CD4-positive, alpha-beta memory T cell (primary cell): ENCODE results near the gene ZNF346. TPM values are rescaled to one million over a fixed set of nuclear protein-coding genes. Genes with fewer than 3 reads are reported as not detected.

Experiments
- CTCF ChIA-PET: fragments of 350-600 bp; sonication (Branson Sonifier 250); formaldehyde crosslinking; loops from one replicate; lab custom pipeline; 2021; ENCODE audit warnings: inconsistent platforms; ENCODE audit not compliant: partially characterized antibody; lab: Charles Lee
- POLR2A ChIA-PET: fragments of 350-600 bp; sonication (Branson Sonifier 250); formaldehyde crosslinking; loops from one replicate; lab custom pipeline; 2021; ENCODE audit not compliant: partially characterized antibody; lab: Charles Lee
- DNase-seq, 5 donors: peaks; one replicate each; pipeline versions ENCODE4 v3.0.0 to v3.0.0-alpha.2; 2020 to 2022; ENCODE audit warnings: mixed read lengths in 1 of 5
- H3K27ac ChIP-seq: one replicate; pipeline ENCODE4 v1.7.0; 2013; ENCODE audit warnings: low read depth, low read length
- H3K27me3 ChIP-seq: 2 replicates; pipeline ENCODE4 v1.7.0; 2013; ENCODE audit warnings: mild to moderate bottlenecking, low read length, moderate library complexity; ENCODE audit not compliant: insufficient read depth
- H3K36me3 ChIP-seq: 2 replicates; pipeline ENCODE4 v1.7.0; 2013; ENCODE audit warnings: mild to moderate bottlenecking, low read length, moderate library complexity; ENCODE audit not compliant: insufficient read depth
- H3K4me1 ChIP-seq: 2 replicates; pipeline ENCODE4 v1.7.0; 2013; ENCODE audit warnings: mild to moderate bottlenecking, low read length, moderate library complexity; ENCODE audit not compliant: insufficient read depth
- H3K4me3 ChIP-seq, 2 donors: one replicate each; pipeline ENCODE4 v1.7.0; 2013; ENCODE audit warnings: low read length in 2 of 2, mild to moderate bottlenecking in 1 of 2
- H3K9me3 ChIP-seq, 2 donors: one replicate each; pipeline ENCODE4 v1.7.0; 2013; ENCODE audit warnings: low read length in 2 of 2, control low read depth in 1 of 2; ENCODE audit not compliant: control insufficient read depth in 1 of 2
- H3K27ac Mint-ChIP-seq, 7 donors: one replicate each; pipeline ENCODE4 v1.8.0; 2020 to 2021; ENCODE audit warnings: mixed read lengths in 7 of 7, mild to moderate bottlenecking in 6 of 7, inconsistent platforms in 3 of 7, moderate library complexity in 3 of 7
- H3K27me3 Mint-ChIP-seq, 2 donors: one replicate each; pipeline ENCODE4 v1.8.0; 2020 to 2021; ENCODE audit warnings: mixed read lengths in 2 of 2
- H3K36me3 Mint-ChIP-seq, 2 donors: one replicate each; pipeline ENCODE4 v1.8.0; 2020 to 2021; ENCODE audit warnings: mixed read lengths in 2 of 2, inconsistent platforms in 1 of 2, mild to moderate bottlenecking in 1 of 2
- H3K4me1 Mint-ChIP-seq, 4 donors: one replicate each; pipeline ENCODE4 v1.8.0; 2020 to 2021; ENCODE audit warnings: mixed read lengths in 4 of 4, mild to moderate bottlenecking in 1 of 4
- H3K4me3 Mint-ChIP-seq, 8 donors: one replicate each; pipeline ENCODE4 v1.8.0; 2020 to 2021; ENCODE audit warnings: mixed read lengths in 8 of 8, mild to moderate bottlenecking in 7 of 8, moderate library complexity in 6 of 8, inconsistent platforms in 3 of 8
- H3K9me3 Mint-ChIP-seq, 8 donors: one replicate each; pipeline ENCODE4 v1.8.0; 2020 to 2021; ENCODE audit warnings: mixed read lengths in 8 of 8, mild to moderate bottlenecking in 5 of 8, inconsistent platforms in 3 of 8, moderate library complexity in 1 of 8
- intact Hi-C: fragments of 100-400 bp; cut with micrococcal nuclease; formaldehyde crosslinking; loops from one replicate; pipeline ENCODE4 v1.15.1; 2023
- polyA plus RNA-seq, 2 donors: library from polyadenylated mRNA; unstranded; fragments of 300-500 nt; fragmentation: Illumina TruSeq; gene quantifications; one replicate each; pipeline ENCODE4 v1.2.3, GENCODE V29; 2021
- total RNA-seq, 2 experiments: library from RNA; stranded (reverse); gene quantifications; one replicate each; pipeline ENCODE4 v1.2.3, GENCODE V29; 2021

Gene ZNF346
- total and polyA plus RNA-seq, 4 experiments from 2014 or later: 7.3 to 29.1 (median 21.4) TPM

DNA sequence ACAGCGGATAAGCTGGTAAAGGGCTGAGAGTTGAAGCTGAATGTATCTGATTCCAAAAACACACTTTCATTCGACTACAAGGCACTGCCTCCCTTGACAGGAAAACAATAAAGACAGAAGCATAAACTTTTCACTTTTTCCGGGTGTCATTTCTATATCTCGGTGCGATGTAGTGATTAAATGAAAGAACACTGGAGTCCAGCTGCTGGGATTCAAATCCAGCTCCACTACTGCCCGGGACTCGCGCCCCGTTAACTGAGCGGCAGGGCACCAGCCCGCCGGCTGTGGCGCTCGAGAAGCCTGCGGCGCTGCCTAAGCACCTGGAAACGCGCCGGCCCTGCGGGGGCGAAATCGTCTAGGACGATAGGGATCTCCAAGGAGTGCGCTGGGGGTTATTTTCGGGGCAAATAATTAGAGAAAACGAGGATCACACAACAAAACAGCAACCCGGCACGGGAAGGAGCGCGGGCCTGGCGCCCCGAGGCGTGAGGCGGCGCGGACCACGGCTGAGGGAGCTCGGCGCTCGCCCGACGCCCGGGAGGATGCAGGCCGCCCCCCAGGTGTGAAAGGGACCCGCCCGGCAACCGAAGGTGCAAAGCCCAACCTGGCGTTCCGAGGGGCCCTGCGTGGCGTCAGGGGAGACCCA lies 16.8 kb upstream of the ZNF346 start:
- ChIA-PET CTCF (interaction anchor here (1.2 to 1.9 kb wide), 9 partner anchors 12 to 345 kb away, joined by 3 to 8 read pairs (median 5); partner anchors contain the start of gene ZNF346), POLR2A (interaction anchor here (0.9 to 5.5 kb wide), 7 partner anchors 9 to 470 kb away, joined by 3 to 51 read pairs (median 3); partner anchors contain the start of genes RNF44 and ZNF346)
- Mint-ChIP-seq H3K27ac (peak overlapping the region; percentile 91 to 97 (median 93)), H3K27me3 (no peaks in the 10 kb centered on the region), H3K4me3 (peak overlapping the region; percentile 91 to 96 (median 94)), H3K4me1 (peaks cover 26 to 40% (median 33%) of the 10 kb centered on the region in 4 donors), H3K36me3 (peaks cover 7 to 13% of the 10 kb centered on the region in 2 donors), H3K9me3 (peaks cover 0 to 4% (median 0%) of the 10 kb centered on the region in 8 donors)
- peak overlapping the region; percentile 86 for H3K27ac ChIP-seq
- H3K9me3 ChIP-seq: no peaks in the 10 kb centered on the region
- intact Hi-C loops: loop anchor here (1.0 to 5.0 kb wide), 3 partner anchors 17 to 1622 kb away; partner anchors contain the start of genes CLK4, RNF44 and ZNF346
- peak; percentile 49 to 67 (median 63) for DNase-seq
- H3K4me3 ChIP-seq: peak overlapping the region; percentile 7 to 62
- peaks cover 23% of the 10 kb centered on the region for H3K4me1 ChIP-seq
- H3K27me3 ChIP-seq: no peaks in the 10 kb centered on the region
- no peaks in the 10 kb centered on the region for H3K36me3 ChIP-seq

DNA sequence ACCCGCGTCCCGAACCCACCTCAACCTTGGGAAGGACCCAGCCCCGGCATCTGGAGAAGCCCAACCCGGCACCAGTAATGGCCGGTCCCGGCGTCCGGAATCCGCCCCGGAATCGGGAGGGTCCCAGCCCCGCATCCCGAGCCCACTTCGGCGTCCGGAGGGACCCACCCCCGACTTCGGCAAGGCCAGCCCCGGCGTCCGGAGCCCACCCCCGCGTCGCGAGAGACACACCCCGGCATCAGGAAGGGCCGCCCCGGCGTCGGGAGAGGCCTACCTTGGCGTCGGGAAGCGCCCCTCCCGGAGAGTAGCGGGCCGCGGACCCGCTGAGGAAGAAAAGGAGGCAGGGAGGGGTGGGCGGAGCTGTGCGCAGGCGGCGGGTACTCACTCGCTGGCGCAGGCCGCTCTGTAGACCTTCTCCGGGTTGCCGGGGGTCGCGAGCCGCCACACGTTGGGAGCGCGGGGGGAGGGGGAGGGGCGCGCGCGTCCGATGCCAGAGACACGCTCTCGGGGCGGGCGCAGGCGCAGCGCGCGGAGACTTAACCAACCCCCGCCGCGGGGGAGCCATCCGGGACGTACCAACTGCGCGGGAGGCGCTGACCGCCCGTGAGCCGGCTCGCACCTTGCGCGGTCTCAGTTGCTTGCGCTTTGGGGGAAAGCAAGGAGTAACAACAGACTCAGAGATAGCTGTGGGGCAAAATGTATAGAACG lies 16.1 kb upstream of the ZNF346 start, which contains the start of gene UIMC1:
TSS of gene UIMC1 (minus strand) at position 515 of the 708 bp plus-strand sequence. CDS start 24,164 bp downstream, outside the sequence.
- H3K27me3 ChIP-seq: no peaks in the 10 kb centered on the region
- ChIA-PET CTCF (interaction anchor here (0.8 to 1.9 kb wide), 9 partner anchors 13 to 67 kb away, joined by 3 to 8 read pairs (median 4); partner anchors contain the start of gene ZNF346), POLR2A (interaction anchor here (0.6 to 5.5 kb wide), 7 partner anchors 10 to 468 kb away, joined by 3 to 51 read pairs (median 5); partner anchors contain the start of gene ZNF346)
- peak; percentile 89 to 91 (median 89) for DNase-seq
- H3K36me3 ChIP-seq: no peaks in the 10 kb centered on the region
- Mint-ChIP-seq H3K27me3 (no peaks in the 10 kb centered on the region), H3K4me3 (peak within 1 kb of the TSS; percentile 93 to 96 (median 94)), H3K9me3 (peaks cover 0 to 4% (median 0%) of the 10 kb centered on the region in 8 donors), H3K4me1 (peaks cover 22 to 34% (median 28%) of the 10 kb centered on the region in 4 donors), H3K27ac (peak within 1 kb of the TSS; percentile 91 to 97 (median 94)), H3K36me3 (peaks cover 0 to 12% of the 10 kb centered on the region in 2 donors)
- H3K9me3 ChIP-seq: no peaks in the 10 kb centered on the region
- peak within 1 kb of the TSS; percentile 86 for H3K27ac ChIP-seq
- intact Hi-C loops: loop anchor here (1.0 to 5.0 kb wide), 3 partner anchors 16 to 1621 kb away; partner anchors contain the start of genes CLK4, RNF44 and ZNF346
- peak within 1 kb of the TSS; percentile 57 to 62 for H3K4me3 ChIP-seq
- peaks cover 23% of the 10 kb centered on the region for H3K4me1 ChIP-seq

DNA sequence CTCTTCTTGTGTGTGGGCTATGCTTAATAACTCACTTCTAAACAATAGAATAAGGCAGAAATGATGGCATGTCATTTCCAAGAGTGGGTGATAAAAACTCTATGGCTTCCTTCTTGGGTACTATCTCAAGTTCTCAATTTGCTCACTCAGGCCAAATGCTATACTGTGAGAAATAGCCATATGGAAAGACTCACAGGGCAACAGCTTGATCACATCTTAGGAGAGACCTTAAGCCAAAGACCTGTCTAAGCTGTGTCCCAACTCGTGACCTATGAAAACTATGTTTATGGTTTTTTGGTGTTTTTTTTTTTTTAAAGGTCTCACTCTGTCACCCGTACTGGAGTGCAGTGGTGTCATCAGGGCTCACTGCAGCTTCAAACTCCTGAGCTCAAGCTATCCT lies 13.8 kb upstream of the ZNF346 start:
- Histone ChIP-seq H3K36me3 (no peaks in the 10 kb centered on the region), H3K27ac (no peak overlapping the region), H3K4me3 (no peak overlapping the region), H3K9me3 (no peaks in the 10 kb centered on the region), H3K4me1 (peaks cover 20% of the 10 kb centered on the region), H3K27me3 (no peaks in the 10 kb centered on the region)
- H3K4me1 Mint-ChIP-seq: peaks cover 15 to 26% (median 22%) of the 10 kb centered on the region in 4 donors
- peaks cover 0 to 4% (median 0%) of the 10 kb centered on the region in 8 donors for H3K9me3 Mint-ChIP-seq
- no peaks in the 10 kb centered on the region for H3K27me3 Mint-ChIP-seq
- H3K4me3 Mint-ChIP-seq: peak overlapping the region in 3 of 8 donors; percentile 56 to 78 (median 71)
- intact Hi-C loops: loop anchor here (5.0 kb wide), 2 partner anchors 471 to 1619 kb away; partner anchors contain the start of genes CLK4 and RNF44
- CTCF ChIA-PET: interaction anchor here (0.6 to 2.3 kb wide), 2 partner anchors 14 to 15 kb away, joined by 3 to 9 read pairs; partner anchors contain the start of gene ZNF346
- peak overlapping the region in 1 of 7 donors; percentile 94 for H3K27ac Mint-ChIP-seq
- peaks cover 0 to 12% of the 10 kb centered on the region in 2 donors for H3K36me3 Mint-ChIP-seq
- no peak for DNase-seq
- POLR2A ChIA-PET: no interaction called here

DNA sequence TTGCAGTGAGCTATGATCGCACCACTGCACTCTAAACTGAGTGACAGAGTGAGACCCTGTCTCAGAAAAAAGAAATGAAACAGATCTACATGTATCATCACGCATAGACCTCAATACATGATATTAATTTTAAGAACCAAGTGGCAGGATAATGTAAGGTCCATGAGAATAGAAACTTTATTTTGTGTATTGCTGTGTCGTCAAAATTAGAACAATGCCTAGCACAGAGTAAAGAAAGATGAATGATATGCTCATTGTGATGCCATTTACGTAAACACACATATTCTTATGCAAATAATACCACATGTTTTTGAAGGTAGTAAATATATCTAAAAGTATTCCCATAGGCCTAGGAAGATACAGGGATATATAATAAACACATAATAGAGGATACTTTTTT lies 12.3 kb upstream of the ZNF346 start:
- no peaks in the 10 kb centered on the region for H3K27me3 ChIP-seq
- H3K9me3 ChIP-seq: no peaks in the 10 kb centered on the region
- peaks cover 0 to 4% (median 0%) of the 10 kb centered on the region in 8 donors for H3K9me3 Mint-ChIP-seq
- no peak overlapping the region for H3K4me3 ChIP-seq
- DNase-seq: no peak
- POLR2A ChIA-PET: no interaction called here
- CTCF ChIA-PET: interaction anchor here (1.1 to 2.3 kb wide), 2 partner anchors 12 to 19 kb away, joined by 3 to 9 read pairs; partner anchors contain the start of gene ZNF346
- peaks cover 5% of the 10 kb centered on the region for H3K4me1 ChIP-seq
- no peaks in the 10 kb centered on the region for H3K27me3 Mint-ChIP-seq
- H3K36me3 Mint-ChIP-seq: peaks cover 0 to 12% of the 10 kb centered on the region in 2 donors
- H3K4me3 Mint-ChIP-seq: no peak overlapping the region
- peak overlapping the region in 2 of 7 donors; percentile 32 to 53 for H3K27ac Mint-ChIP-seq
- intact Hi-C loops: no loop called here
- H3K36me3 ChIP-seq: no peaks in the 10 kb centered on the region
- no peak overlapping the region for H3K27ac ChIP-seq
- peaks cover 7 to 13% (median 11%) of the 10 kb centered on the region in 4 donors for H3K4me1 Mint-ChIP-seq

DNA sequence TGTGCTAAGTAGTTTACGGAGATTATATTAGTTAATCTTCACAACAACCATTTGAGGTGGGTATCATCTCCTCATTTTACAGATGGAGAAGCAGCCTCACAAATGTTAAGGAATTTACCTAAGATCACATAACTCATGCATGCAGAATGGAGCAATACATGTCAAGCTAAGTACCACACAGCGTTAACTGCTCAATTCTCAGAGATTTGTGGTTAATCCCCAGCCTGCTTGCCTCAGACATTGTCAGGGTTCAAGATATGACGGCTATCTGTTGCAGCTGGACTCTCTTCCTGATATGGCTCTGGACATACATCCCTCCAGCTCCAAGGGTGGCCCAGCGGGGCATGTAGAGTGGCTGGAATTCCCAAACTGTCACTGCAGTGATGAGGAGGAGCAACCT lies 7.3 kb upstream of the ZNF346 start:
- DNase-seq: no peak
- H3K27me3 ChIP-seq: no peaks in the 10 kb centered on the region
- Mint-ChIP-seq H3K4me1 (peaks cover 0 to 1% (median 0%) of the 10 kb centered on the region in 4 donors), H3K27ac (no peak overlapping the region), H3K4me3 (peak overlapping the region in 1 of 8 donors; percentile 20), H3K9me3 (peaks cover 0 to 1% (median 0%) of the 10 kb centered on the region in 8 donors), H3K36me3 (no peaks in the 10 kb centered on the region), H3K27me3 (no peaks in the 10 kb centered on the region)
- H3K4me3 ChIP-seq: no peak overlapping the region
- no peaks in the 10 kb centered on the region for H3K4me1 ChIP-seq
- no peak overlapping the region for H3K27ac ChIP-seq
- ChIA-PET POLR2A (no interaction called here), CTCF (no interaction called here)
- H3K36me3 ChIP-seq: no peaks in the 10 kb centered on the region
- H3K9me3 ChIP-seq: no peaks in the 10 kb centered on the region
- intact Hi-C loops: no loop called here

DNA sequence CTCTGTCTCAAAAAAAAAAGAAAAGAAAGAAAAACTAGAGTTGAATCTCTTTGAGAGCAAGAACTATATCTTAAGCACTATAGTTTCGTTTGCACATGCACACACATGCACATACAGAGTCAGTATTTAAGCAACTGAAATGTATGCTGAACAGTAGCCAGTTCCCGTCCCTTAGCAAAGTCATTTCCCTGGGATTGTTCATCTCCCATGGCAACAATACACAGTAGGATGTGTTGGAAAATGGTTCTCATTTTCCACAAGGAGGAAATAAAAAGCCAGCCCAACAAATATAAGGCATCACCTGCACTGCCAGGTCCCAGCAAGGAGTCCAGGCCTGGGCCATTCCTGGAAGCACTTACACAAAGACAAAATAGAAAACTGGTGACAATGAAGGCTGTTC lies 4.2 kb upstream of the ZNF346 start:
- intact Hi-C loops: no loop called here
- Mint-ChIP-seq H3K27me3 (no peaks in the 10 kb centered on the region), H3K27ac (no peak overlapping the region), H3K9me3 (peaks cover 0 to 1% (median 0%) of the 10 kb centered on the region in 8 donors), H3K4me1 (peaks cover 8 to 23% (median 15%) of the 10 kb centered on the region in 4 donors), H3K36me3 (peaks cover 0 to 12% of the 10 kb centered on the region in 2 donors), H3K4me3 (no peak overlapping the region)
- peaks cover 11% of the 10 kb centered on the region for H3K4me1 ChIP-seq
- no peak overlapping the region for H3K27ac ChIP-seq
- ChIA-PET CTCF (no interaction called here), POLR2A (no interaction called here)
- H3K4me3 ChIP-seq: no peak overlapping the region
- H3K9me3 ChIP-seq: no peaks in the 10 kb centered on the region
- no peaks in the 10 kb centered on the region for H3K27me3 ChIP-seq
- no peak for DNase-seq
- H3K36me3 ChIP-seq: no peaks in the 10 kb centered on the region
